NCI-H526 treated with DMSO at 0.1 percent for 48 hours (cell line): ENCODE results near the gene ERCC1.

Source experiments
- DNase-seq: peaks from one replicate; lab custom pipeline; 2025; lab: John Stamatoyannopoulos, UW

Gene ERCC1

GRCh38 chr19:45405435-45406225 is 18.1 kb downstream of the ERCC1 start:
- DNase-seq: peak; percentile 73

- peak; percentile 69 for DNase-seq
Observed at GRCh38 chr19:45404557-45405434, 18.9 kb downstream of the ERCC1 start, which contains the start of gene PPP1R13L. Gene PPP1R13L, minus strand, starts transcription at chr19:45405069. Its CDS starts 6,751 bp downstream, at chr19:45398318.

GRCh38 chr19:45403781-45404556 is 19.7 kb downstream of the ERCC1 start:
- peak; percentile 20 for DNase-seq

DNA sequence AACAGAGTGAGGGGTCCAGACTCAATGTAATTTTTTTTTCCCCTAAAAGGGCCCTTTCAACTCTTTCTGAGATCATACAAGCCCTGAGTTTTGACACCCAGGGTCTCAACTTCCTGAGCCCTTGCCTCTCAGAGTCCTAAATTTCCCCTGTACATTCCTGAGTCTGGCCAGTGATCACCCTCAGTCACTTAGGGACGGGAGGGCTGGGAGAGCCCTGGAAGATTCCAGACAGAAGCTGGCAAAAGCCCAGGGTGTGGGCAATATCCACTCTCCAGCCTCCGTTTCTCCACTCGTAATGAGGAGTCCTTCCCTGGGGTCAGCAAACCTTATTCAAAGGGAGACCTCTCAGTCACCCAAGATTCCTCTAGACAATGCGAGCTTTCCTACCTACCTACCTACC is 20.4 kb downstream of the ERCC1 start:
- no peak for DNase-seq

GRCh38 chr19:45402298-45403061 is 21.2 kb downstream of the ERCC1 start:
- DNase-seq: peak; percentile 50

DNA sequence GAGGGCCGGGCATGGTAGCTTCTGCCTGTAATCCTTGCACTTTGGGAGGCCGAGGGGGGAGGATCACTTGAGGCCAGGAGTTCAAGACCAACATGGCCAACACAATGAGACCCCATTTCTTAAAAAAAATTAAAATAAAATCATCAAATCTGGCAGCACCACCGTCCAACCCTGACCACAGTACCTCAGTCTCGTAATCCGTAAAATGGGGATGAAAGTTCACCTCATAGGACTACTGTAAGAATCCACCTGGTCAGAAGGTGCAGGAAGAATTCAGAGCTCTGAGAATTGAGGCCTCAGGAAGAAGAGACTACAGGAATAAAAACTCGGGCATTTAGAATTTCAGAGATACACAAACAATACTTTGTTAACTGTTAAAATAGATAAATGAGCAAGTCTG is 21.9 kb downstream of the ERCC1 start:
- no peak for DNase-seq

DNA sequence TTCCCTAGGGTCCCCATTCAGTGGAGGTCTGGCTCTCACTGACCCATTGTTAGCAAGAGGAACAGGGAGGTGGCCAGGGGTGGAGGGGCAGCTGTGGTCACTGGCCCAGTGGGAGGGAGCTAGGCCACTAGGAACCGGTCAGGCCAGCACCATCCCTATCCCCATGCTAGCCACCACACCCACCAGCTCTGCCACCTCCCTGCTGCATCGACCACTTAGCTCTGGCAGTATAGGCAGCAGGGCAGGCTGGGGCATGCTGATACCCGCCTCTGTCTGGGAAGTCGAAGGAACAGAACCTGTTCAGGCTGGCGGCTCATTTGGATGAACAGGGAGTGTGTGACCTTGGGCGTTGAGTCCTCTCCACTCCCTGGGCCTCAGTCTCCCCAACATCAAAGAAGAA is 23.5 kb downstream of the ERCC1 start:
- peak; percentile 25 for DNase-seq

DNA sequence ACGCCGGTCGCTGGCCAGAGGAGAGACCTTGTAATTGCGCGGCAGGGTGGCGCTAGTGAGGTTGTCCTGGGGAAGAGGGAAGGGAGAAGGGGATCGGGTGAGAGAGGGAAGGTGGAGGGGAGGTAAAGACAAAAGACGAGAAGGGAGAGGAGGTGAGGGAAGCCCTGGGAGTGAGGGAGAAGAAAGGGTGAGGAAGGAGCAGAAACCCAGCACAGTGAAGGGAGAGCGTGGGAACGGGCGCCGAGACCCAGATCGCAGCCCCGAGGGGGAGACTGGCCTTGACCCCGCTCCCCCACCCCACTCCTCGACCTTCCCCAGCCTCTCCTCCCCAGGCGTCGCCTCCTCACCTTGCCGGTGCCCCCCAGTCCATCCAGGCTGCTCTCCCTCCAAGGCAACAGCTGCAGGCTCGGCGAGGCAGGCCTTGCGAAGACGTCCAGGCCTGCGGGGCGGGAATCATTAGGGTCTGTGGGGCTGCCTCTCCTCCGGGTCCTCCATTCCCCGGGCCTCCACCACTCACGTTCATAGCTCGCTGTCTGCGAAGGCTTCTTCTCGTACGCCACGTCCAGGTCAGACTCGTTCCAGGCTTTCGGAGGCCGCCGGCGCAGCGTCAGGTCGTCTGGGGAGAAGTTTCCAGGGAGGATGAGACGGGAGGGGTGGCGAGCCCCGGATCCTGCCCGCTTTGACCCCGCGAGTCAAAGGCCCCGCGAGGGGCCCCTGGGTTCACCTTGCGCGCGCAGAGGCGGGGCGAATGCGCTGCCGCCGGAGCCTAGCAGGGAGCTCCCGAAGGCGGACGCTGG is 27.7 kb downstream of the ERCC1 start:
- DNase-seq: no peak

DNA sequence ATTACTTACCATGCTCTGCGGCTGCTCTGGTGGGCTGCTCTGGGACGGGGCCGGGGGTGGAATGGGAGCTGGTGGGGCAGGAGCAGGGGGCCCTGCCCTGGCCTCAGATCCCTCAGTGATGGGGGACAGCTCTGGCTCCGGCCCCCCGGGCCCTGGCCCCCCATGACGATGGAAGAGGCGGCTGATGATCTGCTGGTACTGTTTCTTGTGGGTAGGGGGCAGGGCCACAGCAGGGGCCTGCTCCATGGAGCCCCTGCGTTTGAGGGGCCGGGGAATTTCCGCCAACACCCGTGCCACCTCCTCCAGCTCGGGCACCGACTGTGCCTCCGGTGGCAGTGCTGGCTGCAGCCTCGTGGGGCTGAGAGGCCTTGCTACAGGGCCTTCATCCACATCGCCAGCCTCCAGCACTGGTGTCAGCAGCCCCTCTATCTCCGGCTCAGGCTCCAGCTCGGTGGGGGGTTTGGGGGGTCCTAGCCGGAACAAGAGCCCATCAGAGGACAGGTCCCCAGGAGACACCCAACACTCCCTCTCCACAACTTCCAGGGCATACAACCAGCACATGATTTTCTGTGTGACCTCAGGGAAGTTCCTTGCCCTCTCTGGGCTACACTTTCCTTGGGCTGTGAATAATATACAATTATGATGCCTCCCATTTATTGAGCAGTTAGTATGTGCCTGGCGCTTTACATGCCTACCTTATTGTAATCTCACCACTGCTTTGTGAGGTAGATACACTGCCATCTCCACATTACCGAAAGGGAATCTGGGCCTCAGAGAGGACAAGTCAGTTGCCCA is 31.6 kb downstream of the ERCC1 start:
- no peak for DNase-seq

- DNase-seq: no peak
Observed at GRCh38 chr19:45391346-45391745, 32.4 kb downstream of the ERCC1 start.

DNA sequence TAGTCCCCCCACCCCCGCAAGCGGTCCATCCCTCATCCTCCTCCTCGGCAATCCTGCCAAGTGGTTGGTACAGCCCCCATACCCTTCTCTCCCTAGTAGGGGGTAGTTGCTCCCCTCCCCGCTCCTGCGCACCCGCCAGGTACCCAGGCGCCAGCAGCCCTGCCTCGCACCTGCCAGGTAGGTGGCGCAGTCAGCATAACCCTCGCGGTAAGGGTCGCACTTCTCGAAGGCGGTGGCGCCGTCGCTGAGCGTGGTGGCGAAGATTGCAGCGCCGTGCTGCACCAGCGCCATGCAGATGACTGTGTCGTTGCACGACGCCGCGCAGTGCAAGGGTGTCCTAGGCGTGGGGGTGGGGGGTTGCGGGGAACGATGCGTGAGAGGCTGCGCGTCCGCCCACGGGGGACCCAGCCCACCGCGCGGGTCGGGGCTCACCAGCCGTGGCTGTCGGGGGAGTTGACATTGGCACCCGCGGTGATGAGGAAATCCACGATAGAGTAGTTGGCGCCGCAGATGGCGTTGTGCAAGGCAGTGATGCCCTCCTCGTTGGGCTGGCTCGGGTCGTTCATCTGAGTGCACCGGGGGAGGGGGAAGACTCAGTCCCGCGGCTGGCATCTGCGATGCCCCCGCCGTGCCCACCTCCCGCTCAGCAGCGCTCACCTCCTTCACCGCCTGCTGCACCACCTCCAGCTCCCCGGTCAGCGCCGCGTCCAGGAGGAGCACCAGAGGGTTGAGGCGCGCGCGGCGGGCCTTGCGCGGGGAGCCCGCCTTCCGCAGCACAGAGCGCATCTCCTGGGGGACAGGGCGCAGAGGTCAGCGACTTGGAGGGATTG is 38.1 kb downstream of the ERCC1 start:
- DNase-seq: no peak

- no peak for DNase-seq
Observed at GRCh38 chr19:45382426-45382825, 41.3 kb downstream of the ERCC1 start.

- no peak for DNase-seq
Observed at GRCh38 chr19:45380107-45380506, 43.6 kb downstream of the ERCC1 start.

- DNase-seq: no peak
Observed at GRCh38 chr19:45376045-45376724, 47.5 kb downstream of the ERCC1 start.

- DNase-seq: peak; percentile 91
Observed at GRCh38 chr19:45370410-45371204, 53.1 kb downstream of the ERCC1 start, which contains the start of gene ERCC2. Gene ERCC2, minus strand, starts transcription at chr19:45370573. Its CDS starts 33 bp downstream, at chr19:45370540.

- no peak for DNase-seq
Observed at GRCh38 chr19:45368737-45369340, 54.9 kb downstream of the ERCC1 start.

DNA sequence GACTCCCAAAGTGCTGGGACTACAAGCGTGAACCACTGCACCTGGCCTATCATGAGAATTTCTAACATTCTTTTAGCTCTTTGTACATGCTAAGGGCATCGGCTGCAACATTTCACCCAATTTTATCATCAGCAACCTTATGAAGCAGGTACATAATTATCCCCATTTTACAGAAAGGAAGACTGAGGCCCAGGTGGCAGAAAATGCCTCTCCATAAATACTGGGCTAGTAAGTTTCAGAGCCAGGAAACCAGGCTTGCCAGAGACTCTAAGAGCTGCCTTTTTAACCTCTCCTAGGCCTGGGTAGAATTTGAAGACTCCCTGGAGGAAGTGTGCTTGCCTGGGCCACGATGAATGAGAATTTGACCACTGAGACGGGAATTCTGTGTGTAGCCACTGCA is 55.6 kb downstream of the ERCC1 start:
- DNase-seq: no peak
